Hematopoietic multipotent progenitor cell treated with erythropoietin and hydrocortisone succinate and interleukin-3 and kit ligand, for 8 days (in vitro differentiated cells): ENCODE measurements around the gene PKIG.
A peak's percentile ranks its signal among the peaks of the same experiment; 100 is the strongest.

Experiments used
- DNase-seq: peaks from one replicate; pipeline ENCODE4 v3.0.0-alpha.2; 2015

Gene PKIG

GRCh38 chr20:44621325-44621724, 38.9 kb downstream of the PKIG start:
- no peak for DNase-seq

GRCh38 chr20:44621939-44622338, 39.6 kb downstream of the PKIG start:
- DNase-seq, result no peak

GRCh38 chr20:44622501-44623270, 40.3 kb downstream of the PKIG start:
- no peak for DNase-seq

- DNase-seq, result no peak
These were observed 41.8 kb downstream of the PKIG start for GRCh38 chr20:44624152-44624551.

GRCh38 chr20:44624743-44625271, 42.4 kb downstream of the PKIG start:
- no peak for DNase-seq

- DNase-seq, result no peak
These were observed 43.0 kb downstream of the PKIG start for GRCh38 chr20:44625361-44625760.

GRCh38 chr20:44626278-44626677, 43.9 kb downstream of the PKIG start:
- no peak for DNase-seq

GRCh38 chr20:44627364-44628010, 45.1 kb downstream of the PKIG start:
- DNase-seq, result no peak

- DNase-seq, result no peak
These were observed 46.6 kb downstream of the PKIG start for GRCh38 chr20:44629017-44629385.

- no peak for DNase-seq
These were observed 47.2 kb downstream of the PKIG start for GRCh38 chr20:44629542-44629941.

GRCh38 chr20:44630297-44630696, 47.9 kb downstream of the PKIG start:
- DNase-seq, result no peak

- no peak for DNase-seq
These were observed 49.8 kb downstream of the PKIG start for GRCh38 chr20:44632103-44632752.

- no peak for DNase-seq
These were observed 50.9 kb downstream of the PKIG start for GRCh38 chr20:44633187-44633810.

GRCh38 chr20:44633872-44634600, 51.7 kb downstream of the PKIG start:
- peak; percentile 32 for DNase-seq

- DNase-seq, result no peak
These were observed 53.5 kb downstream of the PKIG start for GRCh38 chr20:44635877-44636276.

GRCh38 chr20:44637042-44637441, 54.7 kb downstream of the PKIG start:
- DNase-seq, result no peak

GRCh38 chr20:44637522-44638372, 55.4 kb downstream of the PKIG start:
- no peak for DNase-seq

- no peak for DNase-seq
These were observed 58.1 kb downstream of the PKIG start for GRCh38 chr20:44640522-44640921.

GRCh38 chr20:44641325-44641724, 58.9 kb downstream of the PKIG start:
- no peak for DNase-seq

- DNase-seq, result peak; percentile 65
These were observed 60.1 kb downstream of the PKIG start for GRCh38 chr20:44642203-44643153.

GRCh38 chr20:44643154-44643519, 60.8 kb downstream of the PKIG start:
- DNase-seq, result no peak
